ENCODE results near the gene ADAMTS2.

The ADAMTS2 gene

DNA sequence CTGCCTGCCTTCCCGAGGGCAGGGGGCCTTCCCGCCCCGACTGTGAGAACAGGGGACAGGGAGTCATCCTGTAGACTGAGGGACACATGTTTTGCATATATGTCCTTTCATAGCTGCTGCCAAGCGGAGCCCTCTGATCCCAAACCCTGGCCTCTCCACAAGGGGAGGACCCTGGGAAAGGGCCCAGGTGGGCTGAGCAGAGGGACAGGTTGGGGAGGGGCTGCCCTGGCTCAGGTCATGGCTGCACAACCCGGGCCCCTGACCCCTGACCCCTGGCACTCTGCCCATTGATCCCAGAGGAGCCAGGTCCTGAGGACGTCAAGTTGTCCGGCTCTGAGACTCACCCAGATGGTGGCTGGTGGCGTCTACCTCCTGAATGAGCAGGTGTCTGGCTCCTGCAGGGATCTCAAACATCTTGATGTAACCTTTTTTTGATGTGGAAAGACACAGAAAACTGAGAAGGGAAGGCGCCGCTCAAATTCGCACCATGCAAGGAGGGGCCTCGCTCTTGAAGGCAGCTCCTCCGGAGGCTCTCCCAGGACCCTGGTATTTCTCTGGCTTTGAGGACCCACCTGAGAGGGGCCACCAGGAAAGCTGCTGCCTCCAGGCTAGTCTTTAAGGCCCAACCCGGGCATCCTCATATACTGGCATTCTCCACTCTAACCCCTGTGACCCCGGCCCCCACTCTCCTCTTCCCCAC is 213.2 kb downstream of the ADAMTS2 start:
- no peak for FAIRE-seq

DNA sequence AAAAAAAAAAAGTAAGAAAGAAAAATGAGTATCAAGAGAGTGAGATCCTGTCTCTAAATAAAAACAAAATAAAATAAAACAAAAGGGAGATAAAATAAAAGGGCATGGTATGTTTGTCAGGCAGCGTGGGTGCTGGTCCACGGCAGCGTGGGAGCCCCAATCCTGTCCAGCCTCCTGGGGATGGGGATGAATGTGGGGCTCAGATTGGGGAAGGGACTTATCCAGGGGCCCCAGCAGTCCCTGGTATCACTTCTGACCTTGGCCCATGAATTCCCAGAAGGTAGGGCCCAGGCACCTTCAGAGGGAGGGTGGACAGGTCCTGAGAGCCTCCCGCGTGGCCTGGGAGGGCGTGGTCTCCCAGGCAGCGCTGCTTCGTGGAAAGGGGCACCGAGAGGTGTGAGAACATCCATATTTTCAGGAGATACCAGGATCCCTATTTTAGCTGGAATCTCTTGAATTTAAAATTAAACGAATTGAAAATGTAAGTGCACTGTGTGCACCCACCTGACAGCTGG is 213.9 kb downstream of the ADAMTS2 start:
- FAIRE-seq = no peak

DNA sequence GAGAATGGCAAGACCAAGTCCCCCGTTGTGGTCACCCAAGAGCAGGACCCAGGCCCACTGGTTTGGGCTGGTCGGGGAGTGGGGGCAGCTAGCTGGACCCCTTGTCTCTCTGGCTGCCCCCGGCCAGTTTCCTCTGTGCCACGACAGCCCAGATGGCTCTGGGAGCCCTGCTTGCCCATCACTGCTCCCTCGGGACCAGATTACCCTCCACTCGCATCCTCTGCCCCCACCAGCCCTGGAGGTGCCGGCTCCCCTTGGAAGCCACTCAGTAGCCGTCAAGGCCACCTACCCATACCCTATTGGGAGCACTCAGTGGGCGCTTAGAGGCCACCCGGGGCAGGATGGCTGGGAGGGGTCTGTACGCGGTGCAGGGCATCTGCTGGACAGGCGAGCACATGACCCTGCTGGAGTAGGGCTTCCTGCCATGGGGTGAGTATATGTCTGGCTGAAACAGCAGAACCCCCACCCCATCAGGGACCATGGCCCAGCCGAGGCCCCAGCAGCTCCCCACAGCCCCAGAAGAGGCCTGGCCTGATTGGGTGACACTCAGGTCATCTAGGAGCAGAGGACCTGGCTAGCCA is 215.1 kb downstream of the ADAMTS2 start:
- FAIRE-seq = no peak

DNA sequence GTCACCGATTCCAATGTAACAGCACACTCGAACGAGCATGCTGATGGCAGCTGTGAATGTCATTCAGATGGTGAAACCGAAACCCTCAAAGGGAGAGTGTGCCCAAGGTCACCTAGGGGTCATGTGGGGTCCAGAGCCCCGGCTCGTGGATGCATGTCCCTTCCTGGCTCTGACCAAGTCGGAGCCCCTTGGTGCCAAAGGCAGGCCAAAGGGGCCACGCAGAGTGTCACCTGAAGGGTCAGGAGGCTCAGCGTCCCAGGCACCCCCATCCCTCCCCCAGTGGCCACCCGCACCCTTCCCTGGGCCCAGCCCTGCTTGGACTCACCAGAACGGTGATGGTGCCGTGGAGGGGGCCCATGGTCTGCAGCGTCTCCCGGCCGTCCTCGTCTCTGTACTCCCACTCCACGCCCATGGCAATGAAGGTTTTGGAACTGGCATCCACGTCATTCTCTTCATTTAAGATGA is 215.6 kb downstream of the ADAMTS2 start:
- FAIRE-seq = no peak

DNA sequence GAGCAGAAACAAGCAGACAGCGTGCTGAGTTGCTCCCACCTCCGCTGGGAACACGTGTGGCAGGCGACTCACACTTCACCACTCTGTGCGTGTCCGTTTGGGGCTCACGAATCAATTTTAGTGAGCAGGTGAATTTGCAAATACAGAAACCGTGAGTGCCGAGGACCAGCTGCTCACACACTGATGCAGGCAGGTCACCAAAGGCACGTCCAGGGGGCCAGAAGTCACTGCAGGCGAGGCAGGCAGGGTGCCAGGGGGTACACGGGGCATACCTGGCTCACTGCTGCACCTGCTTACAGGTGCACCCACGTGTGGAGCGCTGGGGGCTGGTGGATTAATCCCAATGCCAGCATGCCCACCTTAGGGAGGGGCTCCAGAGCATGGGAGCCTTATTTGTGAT is 216.3 kb downstream of the ADAMTS2 start:
- no peak for FAIRE-seq

DNA sequence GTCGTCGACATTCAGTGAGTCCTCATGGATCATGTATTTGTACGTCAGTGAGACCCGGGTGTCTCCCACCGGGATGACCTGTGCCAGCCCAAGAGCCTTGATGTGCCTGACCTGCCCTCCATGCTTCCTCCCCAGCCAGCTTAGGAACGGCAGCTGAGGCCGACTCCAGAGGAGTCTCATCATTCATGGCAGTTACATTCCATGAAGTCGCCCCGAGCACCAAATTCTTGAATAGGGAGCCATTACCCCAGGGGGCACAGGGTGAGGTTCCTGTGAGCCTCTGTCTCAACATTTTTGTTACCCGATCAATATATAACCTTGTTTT is 217.3 kb downstream of the ADAMTS2 start:
- FAIRE-seq = no peak

DNA sequence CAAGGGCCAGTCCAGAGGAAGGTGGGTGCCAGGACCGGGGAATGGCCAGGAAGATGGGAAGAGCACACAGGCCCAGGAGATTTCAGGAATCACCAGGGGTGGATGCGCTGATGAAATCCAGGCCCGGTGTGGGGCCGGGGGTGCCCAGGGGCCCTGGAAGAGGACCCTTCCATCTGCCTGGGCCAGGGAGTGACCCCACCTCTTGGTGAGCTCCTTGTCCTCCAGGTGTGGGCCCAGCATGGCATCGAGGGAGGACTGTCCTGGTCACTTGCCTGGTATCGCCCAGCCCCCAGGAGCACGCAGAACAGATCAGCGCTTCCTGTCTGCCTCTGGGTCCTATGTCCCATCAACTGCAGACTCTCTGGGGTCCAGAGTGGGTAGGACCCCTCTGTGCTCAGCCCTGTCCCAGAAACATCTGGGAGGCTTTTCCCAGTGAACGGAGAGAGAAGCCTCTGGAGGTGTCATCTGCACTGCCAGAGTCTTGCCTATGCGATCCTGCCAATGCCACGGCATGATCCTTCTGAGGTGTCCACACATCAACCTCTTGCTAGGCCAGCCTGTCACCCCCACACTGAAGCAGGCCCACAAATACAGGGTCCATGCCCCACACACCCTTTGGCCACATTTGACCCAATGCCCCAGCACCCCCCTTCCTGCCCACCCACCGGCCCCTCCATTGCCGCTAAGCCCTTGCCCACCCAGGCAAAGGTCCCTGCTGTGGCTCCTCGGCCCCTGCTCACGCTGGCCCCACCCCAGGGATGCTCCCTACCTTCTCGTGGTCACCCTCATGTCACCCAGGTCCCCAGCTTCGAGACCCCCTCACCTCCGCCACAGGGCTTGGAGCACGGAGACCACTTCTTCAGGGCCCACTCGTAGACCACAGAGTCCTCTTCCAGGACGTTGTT is 217.9 kb downstream of the ADAMTS2 start:
- no peak for FAIRE-seq

DNA sequence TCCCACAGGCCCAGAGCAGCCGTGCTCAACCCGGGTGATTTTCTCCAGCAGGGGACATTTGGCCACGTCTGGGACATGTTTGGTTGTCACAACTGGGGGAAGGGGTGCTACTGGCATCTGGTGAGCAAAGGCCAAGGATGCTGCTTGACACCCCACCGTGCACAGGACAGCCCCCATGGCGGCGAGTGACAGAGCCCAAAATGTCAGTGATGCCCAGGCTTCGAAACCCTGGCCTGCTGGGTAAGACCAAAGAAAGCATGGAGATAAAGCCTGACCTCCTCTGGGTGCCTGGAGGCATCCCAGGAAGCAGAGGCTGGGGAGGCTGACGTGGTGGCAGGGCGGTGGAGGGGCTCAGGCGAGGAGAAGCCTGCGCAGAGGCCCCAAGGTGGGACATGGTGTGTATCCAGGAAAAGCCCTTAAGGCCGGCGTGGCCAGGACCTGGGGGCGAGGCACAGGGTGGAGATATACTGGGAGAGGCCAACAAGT is 218.7 kb downstream of the ADAMTS2 start:
- no peak for FAIRE-seq

DNA sequence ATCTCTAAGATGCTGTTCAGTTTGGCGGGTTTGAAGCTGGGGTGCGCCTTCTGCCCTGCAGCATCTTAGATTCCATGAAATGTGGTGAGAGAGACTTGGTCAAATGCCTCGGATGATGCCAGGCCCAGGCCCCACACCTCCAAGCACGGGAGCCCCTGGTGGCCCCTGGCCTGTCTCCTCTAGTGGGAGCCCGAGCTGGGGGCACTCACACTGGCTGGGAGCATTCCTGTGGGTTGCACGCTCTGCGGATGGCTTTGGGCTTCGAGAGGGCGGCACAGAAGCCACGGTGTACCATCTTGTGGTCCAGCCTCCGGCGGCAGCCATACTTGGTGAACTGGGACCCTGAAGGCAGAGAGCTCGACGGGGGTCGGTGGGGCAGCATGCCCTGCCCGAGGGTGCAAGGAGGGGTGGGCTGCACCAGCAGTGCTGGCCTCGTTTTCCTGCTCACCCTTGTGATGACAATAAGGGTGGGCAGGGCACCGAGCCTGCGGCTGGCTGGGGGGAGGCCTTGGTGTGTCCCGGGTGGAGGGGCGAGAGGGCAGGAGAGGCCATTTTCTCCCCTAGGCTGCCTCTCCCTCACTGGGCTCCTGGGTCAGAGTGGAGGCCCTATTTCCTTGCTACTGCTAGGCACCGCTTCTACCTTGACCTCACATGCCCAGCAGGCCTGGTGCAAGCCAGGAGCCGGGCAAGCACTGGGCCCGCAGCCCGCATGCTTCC is 219.3 kb downstream of the ADAMTS2 start:
- no peak for FAIRE-seq

DNA sequence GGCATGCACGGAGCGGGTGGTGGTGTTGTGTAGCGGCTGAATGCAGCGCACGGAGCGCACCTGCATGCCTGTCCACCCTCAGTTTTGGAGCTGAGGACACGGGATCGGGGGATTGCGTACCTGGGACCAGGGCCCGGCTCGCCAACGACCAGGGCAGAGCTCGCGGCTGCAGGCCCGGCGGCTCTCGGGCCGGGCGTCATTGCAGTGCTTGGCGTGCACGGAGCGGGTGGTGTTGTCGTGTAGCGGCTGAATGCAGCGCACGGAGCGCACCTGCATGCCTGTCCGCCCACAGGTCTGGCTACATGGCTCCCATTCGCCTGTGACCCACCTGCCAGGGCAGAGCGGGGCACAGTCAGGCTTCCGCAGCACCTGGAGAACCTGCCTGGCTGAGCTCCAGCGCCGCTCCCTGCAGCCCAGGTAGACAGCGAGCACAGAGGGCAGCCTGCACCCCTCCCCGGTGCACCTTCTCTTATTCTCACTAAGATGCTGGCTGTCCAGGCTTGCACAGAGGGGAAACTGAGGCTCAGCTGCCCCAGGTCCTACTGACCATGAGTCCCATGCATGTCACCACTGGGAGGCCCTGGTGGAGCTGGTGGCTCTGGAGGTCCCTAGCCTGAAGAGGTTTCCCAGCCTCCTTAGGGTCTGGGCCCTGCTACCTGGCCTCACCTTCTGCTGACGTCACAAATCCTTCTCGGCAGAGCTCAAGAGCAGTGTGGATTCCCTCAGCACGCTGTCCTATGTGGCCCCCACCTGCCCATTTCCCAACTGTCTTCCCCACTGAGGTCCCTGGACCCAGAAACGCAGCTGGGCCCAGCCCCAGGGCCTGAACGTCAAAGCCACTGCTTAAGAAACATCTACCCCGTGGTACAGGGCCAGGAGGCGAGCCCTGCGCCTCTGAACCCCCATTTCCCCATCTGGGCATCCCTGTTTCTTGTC is 220.1 kb downstream of the ADAMTS2 start:
- FAIRE-seq = no peak

DNA sequence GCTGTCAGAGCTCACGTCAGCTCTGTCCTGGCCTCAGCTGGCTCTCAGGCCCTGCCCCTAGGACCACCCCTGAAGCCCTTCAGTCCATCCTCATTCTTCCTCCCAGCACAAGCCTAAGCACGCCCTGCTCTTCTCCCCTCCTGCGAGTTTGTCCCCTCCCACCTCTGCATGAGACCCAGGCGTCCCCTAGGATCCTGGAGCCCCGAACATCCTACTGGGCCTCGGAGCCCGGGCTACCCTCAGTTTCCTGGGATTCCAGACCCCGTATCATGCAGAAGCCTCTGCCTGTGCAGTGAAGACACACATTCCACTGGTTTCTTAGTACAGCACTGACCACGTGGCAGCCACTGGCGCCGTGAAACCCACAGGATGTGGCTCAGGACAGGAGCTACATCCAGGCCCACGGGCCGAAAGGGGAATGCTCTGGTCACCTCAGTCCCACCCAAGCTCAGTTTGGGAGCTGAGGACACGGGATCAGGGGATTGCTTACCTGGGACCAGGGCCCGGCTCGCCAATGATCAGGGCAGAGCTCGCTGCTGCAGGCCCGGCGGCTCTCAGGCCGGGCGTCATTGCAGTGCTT is 220.9 kb downstream of the ADAMTS2 start:
- no peak for FAIRE-seq

DNA sequence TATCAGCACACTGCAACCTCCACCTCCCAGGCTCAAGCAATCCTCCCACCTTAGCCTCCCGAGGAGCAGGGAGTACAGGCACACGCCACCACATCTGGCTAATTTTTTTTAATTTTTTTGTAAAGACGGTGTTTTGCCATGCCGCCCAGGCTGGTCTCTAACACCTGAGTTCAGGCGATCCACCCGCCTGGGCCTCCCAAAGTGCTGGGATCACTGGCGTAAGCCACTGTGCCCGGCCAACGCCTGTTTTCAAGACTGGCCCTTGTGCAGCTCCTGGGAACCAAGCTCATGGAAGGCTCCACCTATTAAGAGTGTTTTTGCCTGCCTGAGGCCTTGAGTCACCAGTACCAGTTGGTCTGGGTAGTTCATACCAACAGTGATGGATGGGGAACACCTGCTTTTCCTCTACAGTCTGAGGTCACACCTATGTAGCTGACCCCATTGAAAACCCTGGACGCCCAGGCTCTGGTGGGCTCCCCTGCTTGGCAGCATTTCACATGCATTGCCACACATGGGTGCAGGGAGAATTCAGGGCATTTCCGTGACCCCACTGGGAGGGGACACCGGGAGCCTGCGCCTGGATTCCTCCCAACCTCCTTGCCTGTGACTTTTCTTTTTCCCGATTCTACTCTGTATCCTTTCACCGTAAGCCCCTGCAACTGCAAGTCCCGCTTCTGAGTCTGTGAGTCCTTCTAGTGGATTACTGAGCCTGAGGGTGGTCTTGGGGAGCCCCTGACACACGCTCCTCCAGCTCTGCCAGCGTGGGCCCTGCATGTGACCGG is 221.6 kb downstream of the ADAMTS2 start:
- FAIRE-seq = no peak

DNA sequence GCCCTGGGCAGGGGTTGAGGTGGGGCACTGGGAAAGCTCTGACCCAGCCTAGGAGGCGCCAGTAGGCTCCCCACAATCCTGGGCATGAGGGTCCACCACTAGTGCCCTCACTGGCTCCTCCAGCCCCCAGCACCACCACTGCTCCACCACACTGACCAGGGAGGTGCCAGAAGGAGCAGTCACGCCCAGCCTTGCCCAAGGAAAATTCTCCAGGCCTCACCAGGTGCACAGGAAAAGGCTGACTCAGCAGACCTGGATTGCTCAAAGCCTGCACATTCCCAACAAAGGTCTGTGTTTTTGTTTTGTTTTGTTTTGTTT is 222.2 kb downstream of the ADAMTS2 start:
- FAIRE-seq = no peak

DNA sequence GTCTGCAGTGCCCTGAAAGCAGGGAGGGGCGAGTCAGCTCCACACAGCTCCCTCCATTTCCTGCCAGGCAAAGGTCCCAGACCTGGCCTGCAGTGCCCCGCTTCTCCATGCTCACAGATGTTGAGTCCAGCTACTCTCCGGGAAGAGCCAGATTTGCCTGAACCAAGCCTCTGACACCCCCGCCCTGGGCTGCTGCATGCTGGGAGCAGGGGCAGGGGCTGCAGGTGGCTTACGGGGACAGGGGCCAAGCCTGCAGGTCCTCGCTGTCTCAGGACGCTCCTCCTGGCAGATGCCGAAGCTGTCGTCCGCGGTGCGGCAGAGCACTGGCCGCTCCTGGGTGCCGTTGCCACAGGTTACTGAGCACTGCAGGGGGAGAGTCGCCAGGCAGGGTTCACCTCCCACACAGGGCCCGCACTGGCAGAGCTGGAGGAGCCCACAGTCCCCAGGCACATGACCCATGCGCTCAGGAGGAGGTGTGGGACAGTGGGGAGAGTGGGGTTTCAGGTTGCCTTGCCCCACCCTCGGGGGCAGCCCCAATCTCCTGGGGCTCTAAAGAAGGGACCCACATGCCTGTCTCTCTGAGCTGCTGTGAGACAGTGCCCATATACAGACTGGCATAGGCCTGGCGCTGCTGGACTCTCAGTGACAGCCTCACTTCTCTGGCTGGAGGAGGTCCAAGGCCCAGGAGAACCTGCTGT is 222.7 kb downstream of the ADAMTS2 start:
- no peak for FAIRE-seq

DNA sequence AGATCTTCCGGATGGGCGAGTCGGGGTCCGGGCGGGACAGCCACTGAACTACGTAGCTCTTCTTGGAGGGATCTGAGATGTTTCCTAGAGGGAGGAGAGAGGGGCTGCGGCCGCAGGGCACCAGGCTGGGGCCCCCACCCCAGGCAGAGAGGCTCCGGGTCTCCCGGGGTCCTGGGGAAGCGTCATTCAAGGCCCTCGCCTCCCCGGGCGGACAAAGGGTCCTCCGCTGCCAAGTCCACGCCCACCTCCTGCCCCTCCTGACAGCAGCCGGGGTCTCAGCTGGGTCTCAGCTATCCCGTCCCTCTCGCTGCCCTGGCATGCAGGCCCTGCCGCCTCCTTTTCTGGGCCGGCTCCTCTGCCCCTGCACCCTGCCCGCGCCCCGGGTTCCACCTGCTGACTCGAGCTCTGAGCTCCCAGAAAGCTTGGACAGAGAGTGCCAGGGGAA is 223.6 kb downstream of the ADAMTS2 start:
- no peak for FAIRE-seq

DNA sequence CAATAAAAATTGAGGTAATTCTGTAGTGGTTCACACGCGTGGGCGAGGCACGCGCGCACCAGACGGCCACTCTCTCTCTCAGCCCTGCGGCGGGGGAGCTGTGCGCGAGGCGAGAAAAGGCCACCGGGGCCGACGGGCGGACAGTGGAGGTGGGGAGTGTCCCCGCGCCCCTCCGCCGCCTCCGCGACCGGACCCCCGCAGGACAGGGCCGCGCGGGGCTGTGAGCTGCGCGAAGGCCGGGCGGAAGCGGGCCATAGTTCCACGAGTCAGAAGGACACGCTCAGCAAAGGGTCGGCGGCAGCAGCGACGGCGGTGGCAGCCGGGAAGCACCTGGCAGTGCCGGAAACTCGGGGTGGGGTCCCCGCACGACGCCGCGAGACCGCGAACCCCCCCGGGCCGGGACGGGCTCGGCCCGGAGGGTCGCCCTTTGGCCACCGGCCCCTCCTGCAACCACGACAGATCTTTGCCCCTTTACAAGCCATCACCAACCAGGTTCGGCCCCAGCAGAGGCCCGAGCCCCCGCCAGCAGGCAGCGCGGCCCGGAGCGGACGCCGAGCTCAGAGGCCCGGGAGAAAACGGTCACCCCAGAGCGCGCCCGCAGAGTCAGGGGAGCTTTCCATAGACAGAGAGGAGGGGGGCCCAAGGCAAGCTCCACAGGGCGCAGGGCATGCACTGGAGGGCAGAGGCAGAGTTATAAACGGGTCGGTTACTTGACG is 224.2 kb downstream of the ADAMTS2 start:
- no peak for FAIRE-seq

DNA sequence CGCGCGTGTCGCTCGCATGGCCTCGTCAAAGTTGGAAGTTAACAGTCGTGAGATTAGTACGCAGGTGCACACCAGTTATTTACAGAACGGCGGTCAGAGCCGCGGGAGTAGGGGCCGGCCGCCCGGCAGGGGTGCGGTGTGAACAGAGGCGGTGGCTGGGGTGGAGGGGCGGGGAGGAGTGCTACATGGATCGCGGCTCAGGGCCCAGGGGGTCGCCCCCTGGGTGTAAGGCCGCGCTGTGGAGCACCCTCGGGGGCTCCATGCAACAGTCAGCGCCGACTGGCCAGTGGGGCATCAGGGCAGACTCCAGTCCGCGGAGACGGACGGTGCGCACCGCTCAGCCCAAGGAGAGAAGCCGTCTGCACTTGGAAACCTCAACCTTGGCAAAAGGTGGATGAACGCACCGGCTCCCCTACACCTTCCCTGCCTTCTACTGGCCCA is 224.8 kb downstream of the ADAMTS2 start:
- no peak for FAIRE-seq

DNA sequence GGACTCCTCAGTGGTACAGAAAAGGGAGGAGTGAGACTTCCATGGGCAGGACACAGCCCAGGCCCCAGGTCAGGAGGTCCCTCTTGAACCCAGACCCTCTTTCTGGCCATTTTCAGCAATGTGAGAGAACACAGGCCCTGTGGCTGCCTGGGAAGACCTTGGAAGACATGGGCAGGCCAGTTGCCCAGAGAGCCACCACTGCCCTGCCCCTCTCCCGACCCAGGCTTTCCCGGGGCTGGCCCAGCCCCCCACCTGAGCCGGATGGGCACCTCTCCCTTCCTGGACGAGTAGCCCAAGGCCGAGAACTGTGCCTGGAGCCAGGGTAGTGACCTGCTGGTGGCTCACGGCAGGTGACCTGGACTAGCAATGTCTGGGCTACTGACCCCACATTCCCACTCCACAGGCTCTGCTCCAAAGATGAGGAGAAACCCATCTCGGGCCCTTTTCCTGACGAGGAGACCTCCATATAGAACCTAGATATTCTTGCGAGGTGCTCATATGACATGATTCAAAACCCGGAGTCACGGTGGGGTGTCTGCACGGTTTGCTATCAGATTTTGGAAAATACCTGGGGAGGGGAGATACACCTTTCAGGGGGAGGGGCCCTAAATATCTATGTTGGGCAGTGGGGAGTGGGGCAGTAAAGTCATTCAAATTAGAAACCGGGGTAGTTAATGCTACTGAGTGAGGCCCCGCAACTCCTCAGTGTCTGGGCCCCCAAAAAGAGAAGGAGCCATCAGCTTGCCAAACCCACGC is 225.7 kb downstream of the ADAMTS2 start:
- FAIRE-seq = no peak
